ENCODE measurements around the gene GPRC5A.

GPRC5A gene

GRCh38 chr12:12945591-12945990 lies 54.2 kb downstream of the GPRC5A start:
- no peak for DNase-seq

DNA sequence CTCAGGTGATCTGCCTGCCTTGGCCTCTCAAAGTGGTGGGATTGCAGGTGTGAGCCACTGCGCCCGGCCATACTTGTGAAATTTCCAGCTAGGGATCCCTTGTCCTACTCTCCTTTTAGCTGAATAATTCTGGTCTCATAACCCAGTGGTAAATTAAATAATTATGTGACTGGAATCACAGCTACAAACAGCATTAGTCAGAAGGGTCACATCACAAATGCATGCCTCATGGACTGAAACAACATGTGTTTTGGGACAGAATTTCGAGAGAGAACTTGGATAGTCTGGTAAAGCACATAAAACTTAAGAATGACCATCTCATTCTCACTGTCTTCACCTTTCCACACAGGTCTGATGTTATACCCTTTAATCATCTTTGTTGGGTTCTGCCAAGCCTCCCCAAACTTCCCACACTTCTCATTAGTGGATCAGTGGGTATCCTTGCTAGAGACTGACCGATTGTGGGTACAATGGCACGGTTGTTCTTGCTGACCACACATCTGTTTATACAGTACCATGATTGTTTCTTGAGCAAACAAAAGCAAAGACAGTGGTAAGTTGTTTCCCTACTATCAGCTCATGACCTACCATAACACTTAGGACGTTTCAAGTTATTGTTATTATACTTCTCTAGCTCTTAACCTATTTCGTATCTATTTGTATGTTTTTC lies 55.5 kb downstream of the GPRC5A start:
- no peak for DNase-seq

- DNase-seq = no peak
Observed at GRCh38 chr12:12947902-12948301, 56.5 kb downstream of the GPRC5A start.

- no peak for DNase-seq
Observed at GRCh38 chr12:12951504-12951903, 60.1 kb downstream of the GPRC5A start.

- no peak for DNase-seq
Observed at GRCh38 chr12:12952036-12952435, 60.7 kb downstream of the GPRC5A start, which contains the start of gene GPRC5D. Gene GPRC5D, minus strand, starts transcription at chr12:12952170. Its CDS starts 1,786 bp downstream, at chr12:12950384.

DNA sequence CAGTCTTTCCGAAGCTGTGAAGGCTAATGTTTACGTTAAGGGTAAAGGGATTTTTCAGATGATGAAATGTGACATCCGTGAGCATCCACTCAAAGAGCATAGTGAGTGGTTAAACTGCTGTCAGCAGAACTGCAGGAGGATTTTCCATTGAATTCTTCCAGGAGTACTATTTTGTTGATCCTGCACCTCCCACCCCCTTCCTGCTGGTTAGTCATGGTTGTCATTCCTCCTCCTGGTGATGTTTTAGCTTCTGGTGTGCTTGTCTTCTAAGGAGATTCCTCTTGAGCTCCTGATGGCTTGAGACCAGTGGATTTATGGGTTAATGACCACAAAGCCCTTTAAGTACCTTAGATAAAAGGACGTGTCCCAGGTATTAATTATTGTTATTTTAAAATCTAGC lies 63.0 kb downstream of the GPRC5A start:
- DNase-seq = no peak

- no peak for DNase-seq
Observed at GRCh38 chr12:12954878-12955625, 63.7 kb downstream of the GPRC5A start.

GRCh38 chr12:12958886-12959285 lies 67.5 kb downstream of the GPRC5A start:
- no peak for DNase-seq

DNA sequence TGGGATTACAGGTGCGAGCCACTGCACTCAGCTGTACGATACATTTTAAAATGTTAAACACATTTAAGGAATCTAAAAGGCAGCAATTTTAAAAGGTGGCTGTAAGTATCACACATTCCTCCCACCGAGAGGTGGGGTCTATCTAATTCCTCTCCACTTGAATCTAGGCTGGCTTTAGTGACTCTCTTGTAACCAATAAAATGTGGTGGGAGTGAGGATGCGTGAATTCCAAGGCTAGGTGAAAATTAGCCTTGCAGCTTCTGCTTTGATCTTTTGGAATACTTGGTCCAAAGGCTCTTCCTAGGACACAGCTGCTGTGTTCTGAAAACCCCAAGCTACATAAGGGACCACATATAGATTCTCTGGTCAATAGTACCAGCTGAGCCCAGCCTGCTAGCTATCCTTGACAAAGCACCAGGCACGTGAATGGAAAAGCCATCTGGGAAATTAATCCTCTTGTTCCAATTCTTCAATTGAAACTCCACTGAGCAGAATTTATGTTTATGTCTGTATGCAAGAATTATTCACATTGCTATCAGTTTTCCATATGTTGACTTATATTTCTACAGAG lies 69.4 kb downstream of the GPRC5A start:
- DNase-seq = no peak

GRCh38 chr12:12964255-12964654 lies 72.9 kb downstream of the GPRC5A start:
- DNase-seq = no peak

DNA sequence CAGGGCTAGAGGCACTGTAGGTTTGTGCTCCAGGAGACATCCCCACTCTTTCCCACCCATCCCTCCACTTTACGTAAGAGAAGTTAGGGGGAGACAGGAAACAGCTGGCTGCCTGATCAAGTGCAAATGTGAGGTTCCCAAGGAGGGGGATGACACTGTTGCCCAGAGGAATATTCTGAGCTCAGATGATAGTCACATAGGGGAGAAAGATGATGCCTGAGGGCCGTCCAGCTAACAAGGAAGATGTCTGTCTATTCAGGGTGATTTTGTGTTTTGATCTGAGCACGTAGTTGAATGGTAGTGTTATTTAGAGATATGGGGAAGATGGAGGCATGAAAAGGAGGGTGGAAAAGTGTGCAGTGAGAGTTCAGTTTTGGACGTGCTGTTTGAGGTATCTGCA lies 74.5 kb downstream of the GPRC5A start:
- DNase-seq = no peak

All from T-helper 9 cell (primary cell).